Brain microvascular endothelial cell (primary cell): ENCODE data around the gene ACP6.
"Not testable (repeated sequence)": the region's sequence is repeated elsewhere in the genome, so short reads cannot be mapped to it uniquely, and the experiment has no call there.

Experiments
- DNase-seq: peaks from one replicate; pipeline ENCODE4 v3.0.0-alpha.2; 2020
- H3K27ac ChIP-seq: fragments of 250-450 bp; sonication (Bioruptor Pico); 2 replicates; pipeline ENCODE4 v1.5.1; 2020; ENCODE audit warnings: mild to moderate bottlenecking, moderate library complexity
- H3K27me3 ChIP-seq: fragments of 250-450 bp; sonication (Bioruptor Pico); replicated peaks from 2 replicates; pipeline ENCODE4 v1.5.1; 2020; ENCODE audit warnings: mild to moderate bottlenecking
- H3K36me3 ChIP-seq: fragments of 250-450 bp; sonication (Bioruptor Pico); replicated peaks from 2 replicates; pipeline ENCODE4 v1.5.1; 2020; ENCODE audit warnings: mild to moderate bottlenecking
- H3K4me3 ChIP-seq: 2 replicates; pipeline ENCODE4 v1.5.1; 2011; ENCODE audit warnings: low read depth, mild to moderate bottlenecking, control low read depth, low read length, moderate library complexity
- in situ Hi-C: cut with HindIII; loops from 2 replicates; pipeline ENCODE4 v1.10.0; 2017; ENCODE audit warnings: low sequenced_read_pairs, low pct_ligation_motif_present
- TF ChIP-seq, protein P1 (sequence below): IDR thresholded peaks from 2 replicates; pipeline ENCODE4 v1.5.1; 2011; ENCODE audit warnings: low read depth, mild to moderate bottlenecking, moderate library complexity, low read length, control low read depth, inconsistent platforms; ENCODE audit errors: missing control alignments

Gene ACP6

DNA sequence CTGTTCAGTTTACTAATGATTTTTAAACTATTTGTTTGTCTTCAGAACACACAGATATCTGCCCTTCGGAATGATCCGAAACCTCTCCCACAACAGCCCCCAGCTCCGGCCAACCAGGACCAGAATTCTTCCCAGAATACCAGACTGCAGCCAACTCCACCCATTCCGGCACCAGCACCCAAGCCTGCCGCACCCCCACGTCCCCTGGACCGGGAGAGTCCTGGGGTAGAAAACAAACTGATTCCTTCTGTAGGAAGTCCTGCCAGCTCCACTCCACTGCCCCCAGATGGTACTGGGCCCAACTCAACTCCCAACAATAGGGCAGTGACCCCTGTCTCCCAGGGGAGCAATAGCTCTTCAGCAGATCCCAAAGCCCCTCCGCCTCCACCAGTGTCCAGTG lies 51.6 kb downstream of the ACP6 start:
- Histone ChIP-seq H3K4me3 (no peak overlapping the region), H3K36me3 (peaks cover 54% of the 10 kb centered on the region), H3K27me3 (no peaks in the 10 kb centered on the region), H3K27ac (no peak overlapping the region)
- TF ChIP-seq, protein P1, sequence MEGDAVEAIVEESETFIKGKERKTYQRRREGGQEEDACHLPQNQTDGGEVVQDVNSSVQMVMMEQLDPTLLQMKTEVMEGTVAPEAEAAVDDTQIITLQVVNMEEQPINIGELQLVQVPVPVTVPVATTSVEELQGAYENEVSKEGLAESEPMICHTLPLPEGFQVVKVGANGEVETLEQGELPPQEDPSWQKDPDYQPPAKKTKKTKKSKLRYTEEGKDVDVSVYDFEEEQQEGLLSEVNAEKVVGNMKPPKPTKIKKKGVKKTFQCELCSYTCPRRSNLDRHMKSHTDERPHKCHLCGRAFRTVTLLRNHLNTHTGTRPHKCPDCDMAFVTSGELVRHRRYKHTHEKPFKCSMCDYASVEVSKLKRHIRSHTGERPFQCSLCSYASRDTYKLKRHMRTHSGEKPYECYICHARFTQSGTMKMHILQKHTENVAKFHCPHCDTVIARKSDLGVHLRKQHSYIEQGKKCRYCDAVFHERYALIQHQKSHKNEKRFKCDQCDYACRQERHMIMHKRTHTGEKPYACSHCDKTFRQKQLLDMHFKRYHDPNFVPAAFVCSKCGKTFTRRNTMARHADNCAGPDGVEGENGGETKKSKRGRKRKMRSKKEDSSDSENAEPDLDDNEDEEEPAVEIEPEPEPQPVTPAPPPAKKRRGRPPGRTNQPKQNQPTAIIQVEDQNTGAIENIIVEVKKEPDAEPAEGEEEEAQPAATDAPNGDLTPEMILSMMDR: no peak
- in situ Hi-C loops: no loop called here
- no peak for DNase-seq

DNA sequence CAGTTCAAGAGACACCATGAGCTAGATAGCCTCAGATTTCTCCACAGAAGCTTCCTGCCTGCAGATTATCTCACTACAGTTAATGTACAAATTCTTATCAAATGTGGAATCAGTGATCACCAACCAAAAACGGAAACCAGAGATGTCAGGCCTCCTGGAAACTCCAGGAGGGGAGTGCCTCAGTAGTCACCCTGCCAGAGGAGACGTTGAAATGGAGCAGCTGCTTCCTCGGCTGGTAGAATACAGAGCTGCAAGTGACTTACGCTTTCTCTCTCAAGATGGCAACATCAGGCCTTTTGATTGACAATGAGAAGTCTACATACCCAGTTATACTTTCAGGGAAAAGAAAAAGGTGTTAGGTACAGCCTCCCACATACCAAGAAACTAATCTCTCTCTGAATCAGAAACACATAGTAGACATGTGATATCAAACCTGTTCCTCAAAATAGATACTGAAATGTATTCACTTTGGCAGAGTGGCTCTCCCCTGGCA lies 52.2 kb downstream of the ACP6 start:
- Histone ChIP-seq H3K36me3 (peaks cover 60% of the 10 kb centered on the region), H3K4me3 (no peak overlapping the region), H3K27me3 (no peaks in the 10 kb centered on the region), H3K27ac (no peak overlapping the region)
- TF ChIP-seq, protein P1: no peak
- DNase-seq: no peak
- in situ Hi-C loops: no loop called here

DNA sequence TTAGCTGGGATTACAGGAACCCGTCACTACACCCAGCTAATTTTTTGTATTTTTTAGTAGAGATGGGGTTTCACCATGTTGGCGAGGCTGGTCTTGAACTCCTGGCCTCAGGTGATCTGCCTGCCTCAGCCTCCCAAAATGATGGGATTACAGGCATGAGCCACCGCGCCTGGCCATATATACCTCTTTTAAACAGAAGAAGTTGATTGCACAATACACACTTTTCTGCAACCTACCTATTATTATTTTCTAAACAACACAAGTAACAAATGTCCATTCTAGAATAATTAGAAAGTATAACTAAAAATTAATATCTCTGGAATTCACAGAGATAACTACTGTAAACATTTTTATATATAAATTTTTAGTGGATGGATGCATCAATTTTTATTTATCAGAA lies 55.4 kb downstream of the ACP6 start:
- DNase-seq, H3K4me3 ChIP-seq, H3K27ac ChIP-seq, in situ Hi-C loops, H3K27me3 ChIP-seq: not testable (repeated sequence)
- H3K36me3 ChIP-seq: peaks cover 57% of the 10 kb centered on the region

DNA sequence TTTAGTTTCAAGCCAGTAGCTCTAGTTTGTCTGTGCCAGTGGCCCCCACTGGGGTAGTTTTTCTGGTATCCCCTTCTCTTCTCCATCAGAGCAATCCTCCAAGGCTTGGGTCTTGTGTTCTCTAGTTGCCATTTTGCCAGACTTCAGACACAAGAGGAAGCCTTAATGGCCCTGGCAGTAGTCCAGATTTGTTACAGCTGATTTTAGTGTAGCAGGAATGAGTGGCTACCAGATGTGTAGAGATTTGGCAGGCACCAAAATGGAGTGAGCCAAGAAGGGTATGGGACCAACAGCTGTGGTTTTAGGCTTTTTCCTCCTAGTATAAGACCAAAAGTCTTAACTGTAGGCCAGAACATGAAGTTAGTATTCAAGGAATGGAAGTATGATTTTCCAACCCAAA lies 56.8 kb downstream of the ACP6 start:
- in situ Hi-C loops: no loop called here
- Histone ChIP-seq H3K4me3 (no peak overlapping the region), H3K27ac (no peak overlapping the region), H3K27me3 (no peaks in the 10 kb centered on the region), H3K36me3 (peaks cover 47% of the 10 kb centered on the region)
- no peak for DNase-seq
- TF ChIP-seq, protein P1: no peak

DNA sequence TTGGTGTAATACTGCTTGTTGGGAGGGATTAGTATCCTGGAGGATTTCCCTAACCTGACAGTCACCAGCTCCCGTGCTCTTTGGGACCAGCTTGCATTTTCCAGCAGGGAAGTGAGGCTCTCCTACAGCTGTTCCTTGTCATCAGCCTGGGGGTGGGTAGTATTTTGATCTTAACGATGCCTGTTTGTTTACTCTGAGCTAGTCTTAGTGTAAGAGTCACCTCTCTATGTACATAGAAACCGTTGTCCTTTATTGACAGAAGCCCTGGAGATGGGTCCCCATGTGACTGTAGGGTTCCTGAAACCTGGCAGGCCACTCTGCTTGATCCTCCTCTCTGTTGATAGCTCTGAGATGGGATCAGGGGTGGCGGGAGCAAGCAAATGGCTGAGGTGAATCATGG lies 58.0 kb downstream of the ACP6 start:
- H3K27ac ChIP-seq: no peak overlapping the region
- no peak overlapping the region for H3K4me3 ChIP-seq
- in situ Hi-C loops: no loop called here

DNA sequence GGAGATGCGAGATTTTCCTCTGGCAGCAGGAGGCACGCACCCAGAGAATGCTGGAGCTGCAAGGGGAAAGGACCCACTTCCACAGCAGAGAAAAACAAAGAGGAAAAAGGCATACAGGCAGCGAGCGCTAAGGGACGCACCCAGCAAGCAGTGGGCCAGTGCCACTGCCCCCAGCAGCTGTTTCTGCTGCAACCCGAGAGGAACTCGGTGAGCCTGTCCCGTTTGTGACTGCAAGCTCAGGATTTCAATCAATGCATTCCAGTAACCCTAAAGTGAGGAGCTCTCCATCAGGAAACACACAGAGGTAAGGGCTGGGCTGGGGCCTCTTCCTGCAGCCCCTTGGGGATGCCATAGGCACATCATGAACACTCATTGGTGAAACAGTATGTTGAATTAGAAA lies 58.7 kb downstream of the ACP6 start:
- no peaks in the 10 kb centered on the region for H3K27me3 ChIP-seq
- H3K36me3 ChIP-seq: peaks cover 41% of the 10 kb centered on the region
- DNase-seq: no peak
- no peak overlapping the region for H3K4me3 ChIP-seq
- TF ChIP-seq, protein P1: no peak
- no peak overlapping the region for H3K27ac ChIP-seq
- in situ Hi-C loops: no loop called here

More for the DNA sequence above, 58.0 kb downstream of the ACP6 start:
- Histone ChIP-seq H3K27me3 (no peaks in the 10 kb centered on the region), H3K36me3 (peaks cover 42% of the 10 kb centered on the region)
- TF ChIP-seq, protein P1: no peak
- no peak for DNase-seq
